ENCODE data around the gene COIL. TPM values are rescaled to one million over a fixed set of nuclear protein-coding genes. Genes with fewer than 3 reads are reported as not detected.

COIL gene
- total RNA-seq, 1 donor from 2014 or later: 4.8 TPM

- Histone ChIP-seq H3K4me3 (no peak overlapping the region), H3K9me3 (no peaks in the 10 kb centered on the region), H3K27ac (no peak overlapping the region), H3K4me1 (no peaks in the 10 kb centered on the region), H3K27me3 (no peaks in the 10 kb centered on the region), H3K36me3 (peaks cover 53 to 87% of the 10 kb centered on the region in 2 donors)
- intact Hi-C loops (cut with DNase I): no loop called here
- no peak for DNase-seq (ENCODE audit: low spot score in 2 of 2)
- TF ChIP-seq CTCF (IDR thresholded peaks at IDR 0.05): no peak
Observed at GRCh38 chr17:56994009-56994792, 33.4 kb upstream of the COIL start.

GRCh38 chr17:56992364-56992763 is 31.5 kb upstream of the COIL start:
- H3K4me3 ChIP-seq: no peak overlapping the region
- H3K4me1 ChIP-seq: no peaks in the 10 kb centered on the region
- DNase-seq (ENCODE audit: low spot score in 2 of 2): no peak
- TF ChIP-seq CTCF (IDR thresholded peaks at IDR 0.05): no peak
- H3K36me3 ChIP-seq: peaks cover 49 to 88% of the 10 kb centered on the region in 2 donors
- no peak overlapping the region for H3K27ac ChIP-seq
- no peaks in the 10 kb centered on the region for H3K9me3 ChIP-seq
- H3K27me3 ChIP-seq: no peaks in the 10 kb centered on the region
- intact Hi-C loops (cut with DNase I): no loop called here

DNA sequence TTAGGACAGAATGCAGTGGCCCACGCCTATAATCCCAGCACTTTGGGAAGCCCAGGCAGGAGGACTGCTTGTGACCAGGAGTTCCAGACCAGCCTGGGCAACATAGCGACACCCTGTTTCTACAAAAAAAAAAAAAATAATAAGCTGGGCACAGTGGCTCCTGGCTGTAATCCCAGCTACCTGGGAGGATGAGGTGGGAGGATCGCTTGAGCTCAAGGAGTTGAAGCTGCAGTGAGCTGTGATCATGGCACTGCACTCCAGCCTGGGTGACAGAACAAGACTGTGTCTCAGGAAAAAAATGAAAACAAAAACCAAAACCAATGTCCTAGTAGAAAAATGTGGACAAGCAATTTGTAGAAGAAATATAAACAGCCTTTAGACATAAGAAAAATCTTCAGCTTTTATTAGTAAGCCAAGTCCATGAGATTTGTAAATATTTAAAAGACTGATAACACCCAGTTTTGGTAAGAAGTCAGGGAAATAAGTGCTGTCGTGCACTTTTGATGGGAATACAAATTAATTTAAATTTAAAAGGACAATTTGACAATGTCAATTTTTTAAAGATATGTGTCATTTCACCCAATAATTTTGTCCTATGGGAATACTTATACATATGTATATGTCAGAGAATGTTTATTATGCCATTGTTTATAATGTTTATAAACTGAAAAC is 28.2 kb upstream of the COIL start:
- Histone ChIP-seq H3K4me3 (no peak overlapping the region), H3K9me3 (no peaks in the 10 kb centered on the region), H3K4me1 (no peaks in the 10 kb centered on the region), H3K36me3 (peaks cover 46 to 74% of the 10 kb centered on the region in 2 donors), H3K27me3 (no peaks in the 10 kb centered on the region), H3K27ac (no peak overlapping the region)
- TF ChIP-seq CTCF (IDR thresholded peaks at IDR 0.05): no peak
- no peak for DNase-seq (ENCODE audit: low spot score in 2 of 2)
- intact Hi-C loops (cut with DNase I): no loop called here

GRCh38 chr17:56987283-56987834 is 26.5 kb upstream of the COIL start:
- H3K27me3 ChIP-seq: no peaks in the 10 kb centered on the region
- no peak overlapping the region for H3K27ac ChIP-seq
- intact Hi-C loops (cut with DNase I): no loop called here
- H3K4me3 ChIP-seq: no peak overlapping the region
- peaks cover 45 to 61% of the 10 kb centered on the region in 2 donors for H3K36me3 ChIP-seq
- TF ChIP-seq CTCF (IDR thresholded peaks at IDR 0.05): no peak
- DNase-seq (ENCODE audit: low spot score in 2 of 2): no peak
- no peaks in the 10 kb centered on the region for H3K4me1 ChIP-seq
- no peaks in the 10 kb centered on the region for H3K9me3 ChIP-seq

GRCh38 chr17:56985371-56986162 is 24.7 kb upstream of the COIL start:
- intact Hi-C loops (cut with DNase I): no loop called here

More at GRCh38 chr17:56985371-56986162, 24.7 kb upstream of the COIL start:
- Histone ChIP-seq H3K4me1 (no peaks in the 10 kb centered on the region), H3K4me3 (no peak overlapping the region), H3K27me3 (no peaks in the 10 kb centered on the region), H3K9me3 (no peaks in the 10 kb centered on the region), H3K27ac (no peak overlapping the region), H3K36me3 (peaks cover 39 to 57% of the 10 kb centered on the region in 2 donors)
- DNase-seq (ENCODE audit: low spot score in 2 of 2): no peak
- no peak for TF ChIP-seq CTCF (IDR thresholded peaks at IDR 0.05)

All from ascending aorta (tissue), 2 donors.